A673 (cell line): ENCODE data around the gene TPD52L2. TPM values are rescaled to one million over a fixed set of nuclear protein-coding genes. Genes with fewer than 3 reads are reported as not detected.

Source experiments
- BruUV-seq: library from RNA; stranded (reverse); fragments of 400-500 nt; replicated peaks from 2 replicates; lab custom pipeline; 2021; lab: Mats Ljungman, UMichigan
- CTCF ChIA-PET: fragments of 300-600 bp; sonication (Branson Sonifier 250); formaldehyde crosslinking; loops from one replicate; lab custom pipeline; 2022; ENCODE audit warnings: antibody characterized with exemption; lab: Charles Lee
- POLR2A ChIA-PET: fragments of 300-600 bp; sonication (Branson Sonifier 250); formaldehyde crosslinking; loops from one replicate; lab custom pipeline; 2022; ENCODE audit warnings: antibody characterized with exemption; ENCODE audit not compliant: low non-redundant PET; lab: Charles Lee
- DNase-seq: peaks from one replicate; pipeline ENCODE4 v3.0.0-alpha.2; 2015; ENCODE audit warnings: low spot score
- H3K27ac ChIP-seq: fragments of 200-600 bp; sonication (generic); 2 replicates; pipeline ENCODE4 v1.5.1; 2016; ENCODE audit warnings: mixed run types, low read depth, mild to moderate bottlenecking, mixed read lengths, antibody characterized with exemption, low read length; ENCODE audit not compliant: poor library complexity, severe bottlenecking
- H3K27me3 ChIP-seq: fragments of 200-600 bp; sonication (generic); replicated peaks from 2 replicates; pipeline ENCODE4 v1.6.1; 2017; ENCODE audit warnings: mixed run types, low read depth, mild to moderate bottlenecking, mixed read lengths, antibody characterized with exemption, low read length; ENCODE audit not compliant: insufficient read depth, poor library complexity
- H3K36me3 ChIP-seq: fragments of 200-600 bp; sonication (generic); 2 replicates; pipeline ENCODE4 v1.6.1; 2016; ENCODE audit warnings: mixed run types, mild to moderate bottlenecking, mixed read lengths, antibody characterized with exemption, low read length; ENCODE audit not compliant: insufficient read depth, poor library complexity, severe bottlenecking
- H3K4me1 ChIP-seq: fragments of 200-600 bp; sonication (generic); 2 replicates; pipeline ENCODE4 v1.6.1; 2017; ENCODE audit warnings: mixed run types, mild to moderate bottlenecking, mixed read lengths, antibody characterized with exemption, low read length; ENCODE audit not compliant: insufficient read depth, poor library complexity, severe bottlenecking
- H3K4me3 ChIP-seq: fragments of 200-600 bp; sonication (generic); 2 replicates; pipeline ENCODE4 v1.5.1; 2016; ENCODE audit warnings: low read depth, mixed run types, mild to moderate bottlenecking, mixed read lengths, low read length; ENCODE audit not compliant: poor library complexity, severe bottlenecking
- H3K9me3 ChIP-seq: fragments of 200-600 bp; sonication (generic); 2 replicates; pipeline ENCODE4 v1.6.1; 2016; ENCODE audit warnings: mixed run types, low read depth, mild to moderate bottlenecking, mixed read lengths, antibody characterized with exemption, low read length; ENCODE audit not compliant: poor library complexity, severe bottlenecking
- CTCF ChIP-seq: fragments of 300-800, 200-600 bp; sonication (generic); conservative IDR thresholded peaks from 2 replicates; pipeline ENCODE4 v1.5.1; 2017; ENCODE audit warnings: low read depth, mild to moderate bottlenecking, antibody characterized with exemption, low read length, moderate library complexity, mixed read lengths
- EZH2 ChIP-seq: fragments of 200-600 bp; sonication (generic); IDR thresholded peaks from 2 replicates; pipeline ENCODE4 v1.6.1; 2017; ENCODE audit warnings: borderline replicate concordance, low read depth, mild to moderate bottlenecking, mixed read lengths, antibody characterized with exemption, low read length; ENCODE audit not compliant: poor library complexity, severe bottlenecking
- intact Hi-C: fragments of 100-400 bp; cut with micrococcal nuclease; formaldehyde crosslinking; loops from one replicate; pipeline ENCODE4 v1.10.0; 2022; ENCODE audit not compliant: unreplicated experiment
- total RNA-seq: library from RNA; stranded (reverse); gene quantifications from 2 replicates; pipeline ENCODE4 v1.2.3, GENCODE V29; 2021

The TPD52L2 gene
- total RNA-seq, 1 experiment from 2014 or later, result 89.9 TPM

- CTCF ChIA-PET, result no interaction called here
- peak overlapping the region; percentile 67 for H3K4me3 ChIP-seq
- TF ChIP-seq EZH2, result no peak
- H3K9me3 ChIP-seq, result no peaks in the 10 kb centered on the region
- H3K27me3 ChIP-seq, result no peaks in the 10 kb centered on the region
- intact Hi-C loops, result no loop called here
- peaks cover 9% of the 10 kb centered on the region for H3K4me1 ChIP-seq
- no TSS peak for BruUV-seq
- DNase-seq, result no peak
- H3K27ac ChIP-seq, result no peak overlapping the region
- H3K36me3 ChIP-seq, result peaks cover 10% of the 10 kb centered on the region
- POLR2A ChIA-PET, result no interaction called here
Measured at GRCh38 chr20:63893999-63894357, 28.9 kb downstream of the TPD52L2 start.

- peaks cover 9% of the 10 kb centered on the region for H3K4me1 ChIP-seq
- BruUV-seq, result no TSS peak
- H3K9me3 ChIP-seq, result no peaks in the 10 kb centered on the region
- DNase-seq, result peak; percentile 95
- H3K27ac ChIP-seq, result peak within 1 kb of the TSS; percentile 48
- peaks cover 10% of the 10 kb centered on the region for H3K36me3 ChIP-seq
- intact Hi-C loops, result no loop called here
- ChIA-PET CTCF (no interaction called here), POLR2A (no interaction called here)
- no peaks in the 10 kb centered on the region for H3K27me3 ChIP-seq
- peak within 1 kb of the TSS; percentile 67 for H3K4me3 ChIP-seq
- TF ChIP-seq EZH2 (no peak), CTCF (no peak)
Measured at GRCh38 chr20:63894358-63895201, 29.5 kb downstream of the TPD52L2 start, which contains the start of gene DNAJC5. DNAJC5 (plus strand) TSS chr20:63895126; CDS start chr20:63928346, 33,220 bp downstream.

DNA sequence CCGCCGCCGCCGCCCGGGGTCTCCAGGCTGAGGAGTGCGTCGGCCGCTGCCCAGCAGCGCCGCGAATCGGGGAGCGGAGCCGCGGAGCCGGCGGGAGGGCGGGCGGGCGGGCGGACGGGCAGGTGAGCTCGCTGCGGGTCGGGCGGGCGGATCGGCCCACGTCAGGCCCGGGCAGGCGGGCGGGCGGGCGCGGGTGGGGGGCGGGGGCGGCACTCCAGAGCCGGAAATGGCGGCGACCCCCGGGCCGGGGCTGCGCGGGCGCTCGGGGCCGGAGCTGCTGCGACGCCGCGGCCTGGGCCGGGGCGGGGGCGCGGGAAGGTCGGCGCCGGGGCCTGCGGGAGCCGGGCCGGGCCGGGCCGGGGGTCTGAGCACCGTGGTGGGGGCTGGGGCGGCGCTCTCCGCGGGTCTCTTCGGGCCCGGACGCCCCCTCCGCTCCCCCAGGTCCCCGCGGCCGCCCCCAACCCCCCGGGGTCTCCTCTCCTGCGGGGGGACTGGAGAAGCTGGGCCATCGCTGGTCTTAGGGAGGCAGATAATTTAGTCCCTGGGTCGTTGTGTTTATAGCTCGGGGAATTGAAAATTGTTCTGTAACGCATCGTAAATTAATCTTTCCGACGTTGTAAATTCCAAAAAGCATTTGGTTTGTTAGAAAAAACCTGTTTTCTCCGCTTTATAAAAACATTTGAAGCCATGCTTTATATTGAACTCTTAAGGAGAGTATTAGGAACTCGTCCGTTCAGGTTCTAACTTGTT, 30.3 kb downstream of the TPD52L2 start:
- peak overlapping the region; percentile 48 for H3K27ac ChIP-seq
- H3K4me1 ChIP-seq, result peaks cover 9% of the 10 kb centered on the region
- no peaks in the 10 kb centered on the region for H3K9me3 ChIP-seq
- H3K4me3 ChIP-seq, result peak overlapping the region; percentile 67
- peaks cover 5% of the 10 kb centered on the region for H3K36me3 ChIP-seq
- no peak for TF ChIP-seq CTCF
- no peak for TF ChIP-seq EZH2
- POLR2A ChIA-PET, result interaction anchor here (0.5 kb wide), 1 partner anchor 387 kb away, joined by 12 read pairs; no protein-coding TSS in a partner anchor
- BruUV-seq, result no TSS peak
- DNase-seq, result no peak
- intact Hi-C loops, result no loop called here
- no peaks in the 10 kb centered on the region for H3K27me3 ChIP-seq
- CTCF ChIA-PET, result no interaction called here
